Measurements from ENCODE around the gene SRRM4. TPM values are rescaled to one million over a fixed set of nuclear protein-coding genes. Genes with fewer than 3 reads are reported as not detected.

The SRRM4 gene
- total and polyA plus RNA-seq, 10 donors = under 0.01 TPM; not detected in 8

DNA sequence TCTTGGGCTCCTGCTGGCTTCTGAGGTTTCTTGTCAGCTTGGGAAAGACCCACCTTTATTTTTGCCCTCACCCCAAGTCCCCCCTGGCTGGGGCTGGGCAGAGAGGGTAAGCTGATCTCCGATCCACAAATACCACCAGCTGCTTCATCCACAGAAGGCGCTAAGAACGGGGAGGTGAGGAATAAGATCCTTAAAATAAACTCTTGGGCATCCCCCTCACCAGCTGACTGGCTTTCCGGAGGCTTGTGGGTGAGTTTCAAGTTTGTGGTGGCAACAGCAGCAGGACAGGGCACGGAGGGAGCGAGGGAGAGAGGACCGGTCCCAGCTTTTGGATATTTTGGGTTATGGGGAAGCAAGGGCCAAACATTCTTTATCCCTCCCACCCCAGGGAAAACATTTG is 176.6 kb downstream of the SRRM4 start:
- no peak for TF ChIP-seq POLR2A (IDR thresholded peaks at IDR 0.05)
- no peak for TF ChIP-seq POLR2AphosphoS5 (IDR thresholded peaks at IDR 0.05)
- Histone ChIP-seq H3K4me1 (no peaks in the 10 kb centered on the region), H3K27me3 (replicated peaks in 1 of 7) (peaks cover 0 to 16% (median 0%) of the 10 kb centered on the region in 7 donors), H3K9me3 (peaks cover 0 to 16% (median 0%) of the 10 kb centered on the region in 8 donors), H3K4me3 (no peak overlapping the region), H3K27ac (no peak overlapping the region), H3K36me3 (no peaks in the 10 kb centered on the region)
- 85 to 96% (median 93%) methylated on average over 7 of the region's 7 CpGs for WGBS, 5 donors
- no peak for DNase-seq
- intact Hi-C loops (cut with DNase I; ENCODE audit: low total_unique reads) = no loop called here

DNA sequence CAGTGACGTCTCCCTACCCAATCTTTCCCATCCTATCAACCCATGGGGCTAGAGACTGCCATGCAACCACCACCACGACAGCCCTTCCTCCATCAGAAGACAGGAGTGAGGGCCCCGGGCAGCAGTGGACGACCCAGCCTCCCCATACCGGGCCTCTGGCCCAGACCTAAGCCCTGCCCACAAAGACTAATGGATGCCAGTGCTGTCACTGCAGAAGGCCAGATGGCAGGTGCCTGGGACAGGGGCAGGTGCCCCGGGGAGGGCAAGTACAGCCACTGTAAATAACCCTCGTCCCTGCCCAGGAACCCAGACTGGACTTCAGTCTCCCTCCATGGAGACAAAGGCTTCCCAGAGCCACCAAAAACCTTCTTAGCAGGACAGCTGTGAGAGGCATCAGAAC is 177.1 kb downstream of the SRRM4 start:
- WGBS, 5 donors = 79 to 90% (median 83%) methylated on average over 6 to 7 of the region's 7 CpGs
- TF ChIP-seq POLR2A (IDR thresholded peaks at IDR 0.05) = no peak
- TF ChIP-seq POLR2AphosphoS5 (IDR thresholded peaks at IDR 0.05) = no peak
- TF ChIP-seq, protein P1, sequence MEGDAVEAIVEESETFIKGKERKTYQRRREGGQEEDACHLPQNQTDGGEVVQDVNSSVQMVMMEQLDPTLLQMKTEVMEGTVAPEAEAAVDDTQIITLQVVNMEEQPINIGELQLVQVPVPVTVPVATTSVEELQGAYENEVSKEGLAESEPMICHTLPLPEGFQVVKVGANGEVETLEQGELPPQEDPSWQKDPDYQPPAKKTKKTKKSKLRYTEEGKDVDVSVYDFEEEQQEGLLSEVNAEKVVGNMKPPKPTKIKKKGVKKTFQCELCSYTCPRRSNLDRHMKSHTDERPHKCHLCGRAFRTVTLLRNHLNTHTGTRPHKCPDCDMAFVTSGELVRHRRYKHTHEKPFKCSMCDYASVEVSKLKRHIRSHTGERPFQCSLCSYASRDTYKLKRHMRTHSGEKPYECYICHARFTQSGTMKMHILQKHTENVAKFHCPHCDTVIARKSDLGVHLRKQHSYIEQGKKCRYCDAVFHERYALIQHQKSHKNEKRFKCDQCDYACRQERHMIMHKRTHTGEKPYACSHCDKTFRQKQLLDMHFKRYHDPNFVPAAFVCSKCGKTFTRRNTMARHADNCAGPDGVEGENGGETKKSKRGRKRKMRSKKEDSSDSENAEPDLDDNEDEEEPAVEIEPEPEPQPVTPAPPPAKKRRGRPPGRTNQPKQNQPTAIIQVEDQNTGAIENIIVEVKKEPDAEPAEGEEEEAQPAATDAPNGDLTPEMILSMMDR (IDR thresholded peaks at IDR 0.05 in 8 of 11, conservative IDR thresholded peaks at IDR 0.05 in 3 of 11) = no peak
- Histone ChIP-seq H3K27ac (no peak overlapping the region), H3K36me3 (no peaks in the 10 kb centered on the region), H3K9me3 (peaks cover 0 to 12% (median 0%) of the 10 kb centered on the region in 8 donors), H3K4me1 (no peaks in the 10 kb centered on the region), H3K4me3 (no peak overlapping the region), H3K27me3 (replicated peaks in 1 of 7) (peaks cover 0 to 12% (median 0%) of the 10 kb centered on the region in 7 donors)
- intact Hi-C loops (cut with DNase I; ENCODE audit: low total_unique reads) = no loop called here
- DNase-seq = no peak

DNA sequence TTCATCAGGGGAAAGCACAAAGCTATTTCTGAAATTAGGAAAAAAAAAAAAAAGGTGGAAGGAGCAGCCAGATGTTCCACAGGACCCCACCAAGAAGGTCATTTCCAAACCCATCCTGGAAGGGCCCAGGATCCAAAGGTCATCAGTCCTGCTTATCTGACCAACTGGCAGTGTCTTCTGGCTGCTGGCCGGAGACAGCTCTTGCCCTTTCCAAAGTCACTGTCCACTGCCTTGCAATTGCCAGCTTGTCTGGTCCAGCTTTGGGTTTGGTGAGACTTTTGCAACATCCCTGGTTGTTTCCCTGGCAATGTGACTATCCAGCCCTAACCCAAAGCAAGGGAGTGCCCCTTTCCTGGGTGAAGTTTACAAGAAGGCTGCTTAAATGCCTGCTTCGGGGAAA is 178.5 kb downstream of the SRRM4 start:
- no peaks in the 10 kb centered on the region for H3K9me3 ChIP-seq
- H3K36me3 ChIP-seq = no peaks in the 10 kb centered on the region
- H3K4me1 ChIP-seq = no peaks in the 10 kb centered on the region
- H3K27ac ChIP-seq = no peak overlapping the region
- H3K4me3 ChIP-seq = no peak overlapping the region
- TF ChIP-seq POLR2AphosphoS5 (IDR thresholded peaks at IDR 0.05) (no peak), POLR2A (IDR thresholded peaks at IDR 0.05) (no peak)
- TF ChIP-seq, protein P1 (IDR thresholded peaks at IDR 0.05 in 8 of 11, conservative IDR thresholded peaks at IDR 0.05 in 3 of 11) = no peak
- H3K27me3 ChIP-seq (replicated peaks in 1 of 7) = peaks cover 0 to 8% (median 0%) of the 10 kb centered on the region in 7 donors
- WGBS, 5 donors = 79 to 90% (median 86%) methylated on average over 2 of the region's 2 CpGs
- DNase-seq = no peak
- intact Hi-C loops (cut with DNase I; ENCODE audit: low total_unique reads) = no loop called here

DNA sequence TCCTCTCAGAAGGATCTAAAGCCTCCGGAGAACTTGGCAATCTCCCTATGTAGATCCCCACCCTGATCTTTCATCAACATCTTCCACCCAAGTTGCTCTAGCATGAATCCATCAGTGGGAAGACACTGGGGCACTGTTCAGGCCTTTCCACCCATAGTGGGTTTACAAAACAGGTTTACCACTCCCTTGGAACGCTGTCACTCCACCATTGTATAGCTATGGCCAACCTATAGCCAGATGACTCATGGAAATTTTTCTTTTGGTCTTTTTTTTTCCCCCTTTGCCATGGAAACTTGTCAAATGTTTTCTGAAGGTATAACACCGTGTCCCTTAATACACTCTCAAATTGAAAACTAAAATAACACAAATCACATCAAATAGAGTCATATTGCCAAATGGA is 186.6 kb downstream of the SRRM4 start:
- intact Hi-C loops (cut with DNase I; ENCODE audit: low total_unique reads) = no loop called here
- DNase-seq = no peak
- H3K36me3 ChIP-seq = no peaks in the 10 kb centered on the region
- no peaks in the 10 kb centered on the region for H3K4me1 ChIP-seq
- H3K27ac ChIP-seq = no peak overlapping the region
- H3K4me3 ChIP-seq = no peak overlapping the region
- H3K27me3 ChIP-seq (replicated peaks in 1 of 7) = peaks cover 0 to 15% (median 0%) of the 10 kb centered on the region in 7 donors
- H3K9me3 ChIP-seq = no peaks in the 10 kb centered on the region
- 70 to 84% (median 81%) methylated on average over 3 of the region's 3 CpGs for WGBS, 5 donors
- TF ChIP-seq, protein P1 (IDR thresholded peaks at IDR 0.05 in 8 of 11, conservative IDR thresholded peaks at IDR 0.05 in 3 of 11) = no peak
- TF ChIP-seq POLR2AphosphoS5 (IDR thresholded peaks at IDR 0.05) = no peak
- no peak for TF ChIP-seq POLR2A (IDR thresholded peaks at IDR 0.05)

DNA sequence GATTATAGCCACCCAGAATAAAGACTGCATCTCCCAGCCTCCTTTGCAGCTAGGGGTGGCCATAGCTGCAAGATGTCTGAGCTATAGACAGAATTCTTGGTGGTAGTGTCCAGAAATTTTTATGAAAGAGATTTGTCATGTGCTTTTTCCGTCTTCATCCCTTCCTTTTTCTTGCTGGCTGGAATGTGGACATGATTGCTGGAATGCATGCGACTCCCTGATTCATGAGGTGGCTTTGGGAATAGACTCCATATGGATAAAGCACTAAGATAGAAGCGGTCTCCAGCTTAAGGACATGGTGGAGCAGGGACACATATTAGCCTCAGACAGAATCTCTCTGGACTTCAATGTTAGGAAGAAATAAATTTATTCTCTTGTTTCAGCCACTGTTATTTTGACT is 187.4 kb downstream of the SRRM4 start:
- no peak overlapping the region for H3K27ac ChIP-seq
- no peaks in the 10 kb centered on the region for H3K4me1 ChIP-seq
- WGBS, 5 donors = 82 to 94% (median 86%) methylated on average over 3 of the region's 3 CpGs
- no peaks in the 10 kb centered on the region for H3K36me3 ChIP-seq
- H3K27me3 ChIP-seq (replicated peaks in 1 of 7) = peaks cover 0 to 13% (median 0%) of the 10 kb centered on the region in 7 donors
- no peak for DNase-seq
- no peaks in the 10 kb centered on the region for H3K9me3 ChIP-seq
- intact Hi-C loops (cut with DNase I; ENCODE audit: low total_unique reads) = no loop called here
- TF ChIP-seq, protein P1 (IDR thresholded peaks at IDR 0.05 in 8 of 11, conservative IDR thresholded peaks at IDR 0.05 in 3 of 11) = no peak
- TF ChIP-seq POLR2A (IDR thresholded peaks at IDR 0.05) (no peak), POLR2AphosphoS5 (IDR thresholded peaks at IDR 0.05) (no peak)
- no peak overlapping the region for H3K4me3 ChIP-seq
